HCT116 (cell line): ENCODE measurements around the gene CCDC142. TPM values are rescaled to one million over a fixed set of nuclear protein-coding genes. Genes with fewer than 3 reads are reported as not detected.

Experiments
- ATAC-seq: fragments of 200-7000 bp; cut with Tn5 transposase; 2 replicates; pipeline ENCODE4 v1.9.1; 2020; ENCODE audit warnings: mild to moderate bottlenecking, moderate library complexity
- BruUV-seq: library from RNA; stranded (reverse); fragments of 400-500 nt; replicated peaks from 2 replicates; lab custom pipeline; 2021; lab: Mats Ljungman, UMichigan
- CTCF ChIA-PET: fragments of 300-600 bp; sonication (Branson Sonifier 250); formaldehyde crosslinking; loops from one replicate; lab custom pipeline; 2021; ENCODE audit warnings: antibody characterized with exemption; lab: Charles Lee
- POLR2A ChIA-PET: fragments of 300-600, 350-600 bp; sonication (Branson Sonifier 250); formaldehyde crosslinking; loops from one replicate; lab custom pipeline; 2021; ENCODE audit warnings: antibody characterized with exemption; lab: Charles Lee
- RAD21 ChIA-PET, 2 experiments: fragments of 300-600 bp; sonication (Branson Sonifier 250); formaldehyde crosslinking; loops; one replicate each; lab custom pipeline; 2023; ENCODE audit warnings: low total read pairs in 2 of 2; ENCODE audit not compliant: uncharacterized antibody in 2 of 2, unreplicated experiment in 2 of 2, low non-redundant PET in 1 of 2; lab: Charles Lee
- DNase-seq: peaks from one replicate; pipeline ENCODE4 v3.0.0-alpha.2; 2010; ENCODE audit warnings: low read depth, low spot score
- H2AFZ ChIP-seq: fragments of 200-600 bp; shearing (Covaris generic), sonication (generic); 2 replicates; pipeline ENCODE4 v1.6.1; 2017; ENCODE audit warnings: low read depth, mixed run types, mixed read lengths, antibody characterized with exemption, low read length; ENCODE audit not compliant: poor library complexity, severe bottlenecking
- H3K27ac ChIP-seq: 2 replicates; pipeline ENCODE4 v1.5.1; 2012; ENCODE audit warnings: low read depth, low read length
- H3K27me3 ChIP-seq: fragments of 200-600 bp; sonication (generic); 2 replicates; pipeline ENCODE4 v1.6.1; 2016; ENCODE audit warnings: mixed run types, low read length, mixed read lengths; ENCODE audit not compliant: insufficient read depth
- H3K36me3 ChIP-seq, 2 experiments: fragments of 200-500 bp in 1 of 2; fragments of 200-600 bp in 1 of 2; sonication (Bioruptor generic) in 1 of 2; sonication (generic) in 1 of 2; 2 replicates each; pipeline versions ENCODE4 v1.5.1 to v1.6.1; 2014 to 2016; ENCODE audit warnings: low read length in 2 of 2, inconsistent platforms in 1 of 2, mixed read lengths in 1 of 2, mixed run types in 1 of 2; ENCODE audit not compliant: insufficient read depth in 2 of 2, control insufficient read depth in 1 of 2
- H3K4me1 ChIP-seq, 2 experiments: fragments of 200-600 bp in 1 of 2; sonication (generic) in 1 of 2; 2 replicates each; pipeline versions ENCODE4 v1.5.1 to v1.6.1; 2012 to 2017; ENCODE audit warnings: low read length in 2 of 2, inconsistent platforms in 1 of 2, mild to moderate bottlenecking in 1 of 2, mixed read lengths in 1 of 2, mixed run types in 1 of 2, moderate library complexity in 1 of 2; ENCODE audit not compliant: insufficient read depth in 2 of 2, control insufficient read depth in 1 of 2
- H3K4me2 ChIP-seq: fragments of 200-600 bp; sonication (generic); 2 replicates; pipeline ENCODE4 v1.6.1; 2017; ENCODE audit warnings: mixed run types, low read length, mixed read lengths
- H3K4me3 ChIP-seq, 2 experiments: fragments of 200-600 bp in 1 of 2; sonication (generic) in 1 of 2; replicated peaks in 1 of 2; 2 replicates each; pipeline ENCODE4 v1.5.1; 2011 to 2016; ENCODE audit warnings: low read length in 2 of 2, control low read depth in 1 of 2, low read depth in 1 of 2, mild to moderate bottlenecking in 1 of 2, mixed read lengths in 1 of 2, mixed run types in 1 of 2
- H3K79me2 ChIP-seq: fragments of 200-600 bp; sonication (generic); 2 replicates; pipeline ENCODE4 v1.6.1; 2017; ENCODE audit warnings: mild to moderate bottlenecking, mixed run types, low read length, moderate library complexity, mixed read lengths; ENCODE audit not compliant: insufficient read depth
- H3K9ac ChIP-seq: fragments of 200-600 bp; sonication (generic); 2 replicates; pipeline ENCODE4 v1.6.1; 2016; ENCODE audit warnings: low read length, mixed read lengths
- H3K9me2 ChIP-seq: fragments of 200-600 bp; sonication (generic), shearing (Covaris generic); 2 replicates; pipeline ENCODE4 v1.6.1; 2017; ENCODE audit warnings: mixed run types, mild to moderate bottlenecking, moderate library complexity; ENCODE audit not compliant: insufficient read depth
- H3K9me3 ChIP-seq, 2 experiments: fragments of 200-500 bp in 1 of 2; fragments of 200-600 bp in 1 of 2; sonication (Bioruptor generic) in 1 of 2; sonication (generic) in 1 of 2; 2 replicates each; pipeline ENCODE4 v1.6.1; 2014 to 2017; ENCODE audit warnings: low read length in 2 of 2, mixed read lengths in 2 of 2, inconsistent platforms in 1 of 2, low read depth in 1 of 2, mild to moderate bottlenecking in 1 of 2, mixed run types in 1 of 2, moderate library complexity in 1 of 2; ENCODE audit not compliant: control insufficient read depth in 1 of 2, insufficient read depth in 1 of 2
- H4K20me1 ChIP-seq: fragments of 200-600 bp; sonication (generic), shearing (Covaris generic); 2 replicates; pipeline ENCODE4 v1.6.1; 2017; ENCODE audit warnings: mixed run types, mild to moderate bottlenecking, moderate library complexity; ENCODE audit not compliant: insufficient read depth
- CBX3 ChIP-seq: IDR thresholded peaks from 2 replicates; pipeline ENCODE4 v1.6.1; 2012; ENCODE audit warnings: low read depth
- CEBPB ChIP-seq: IDR thresholded peaks from 2 replicates; pipeline ENCODE4 v1.6.1; 2012; ENCODE audit warnings: low read depth
- EGR1 ChIP-seq: IDR thresholded peaks from 2 replicates; pipeline ENCODE4 v1.6.1; 2012; ENCODE audit warnings: low read depth
- ELF1 ChIP-seq: IDR thresholded peaks from 2 replicates; pipeline ENCODE4 v1.6.1; 2012; ENCODE audit warnings: low read depth, borderline replicate concordance
- POLR2A ChIP-seq: IDR thresholded peaks from 2 replicates; pipeline ENCODE4 v1.7.0; 2011; ENCODE audit warnings: borderline replicate concordance; ENCODE audit not compliant: insufficient read depth, insufficient read length; ENCODE audit errors: extremely low read depth
- POLR2AphosphoS5 ChIP-seq: IDR thresholded peaks from 2 replicates; pipeline ENCODE4 v1.6.1; 2011; ENCODE audit warnings: mild to moderate bottlenecking, low read depth, low read length, moderate library complexity
- SRF ChIP-seq: IDR thresholded peaks from 2 replicates; pipeline ENCODE4 v1.6.1; 2012; ENCODE audit warnings: low read depth
- ZFX ChIP-seq: fragments of 450-650 bp; IDR thresholded peaks from 2 replicates; pipeline ENCODE4 v1.6.1; 2017
- ZNF274 ChIP-seq: fragments of 200-500 bp; sonication (Bioruptor generic); IDR thresholded peaks from 2 replicates; pipeline ENCODE4 v1.6.1; 2014; ENCODE audit warnings: mild to moderate bottlenecking, low read depth, low read length, inconsistent platforms
- intact Hi-C: fragments of 100-400 bp; cut with micrococcal nuclease; formaldehyde crosslinking; loops from 2 replicates; pipeline ENCODE4 v1.10.0; 2022
- total RNA-seq: library from RNA; stranded (reverse); gene quantifications from one replicate; pipeline ENCODE4 v1.2.1, GENCODE V29; 2021; ENCODE audit not compliant: unreplicated experiment
- TF ChIP-seq, protein P1 (sequence below): IDR thresholded peaks from 2 replicates; pipeline ENCODE4 v1.6.1; 2011; ENCODE audit warnings: mild to moderate bottlenecking, low read length, moderate library complexity; ENCODE audit not compliant: insufficient replicate concordance; ENCODE audit errors: extremely low read depth
- TF ChIP-seq, protein P2 (sequence below): IDR thresholded peaks from 2 replicates; pipeline ENCODE4 v1.6.1; 2012; ENCODE audit warnings: low read depth

CCDC142 gene
- total RNA-seq, 1 experiment from 2014 or later = 15.0 TPM

DNA sequence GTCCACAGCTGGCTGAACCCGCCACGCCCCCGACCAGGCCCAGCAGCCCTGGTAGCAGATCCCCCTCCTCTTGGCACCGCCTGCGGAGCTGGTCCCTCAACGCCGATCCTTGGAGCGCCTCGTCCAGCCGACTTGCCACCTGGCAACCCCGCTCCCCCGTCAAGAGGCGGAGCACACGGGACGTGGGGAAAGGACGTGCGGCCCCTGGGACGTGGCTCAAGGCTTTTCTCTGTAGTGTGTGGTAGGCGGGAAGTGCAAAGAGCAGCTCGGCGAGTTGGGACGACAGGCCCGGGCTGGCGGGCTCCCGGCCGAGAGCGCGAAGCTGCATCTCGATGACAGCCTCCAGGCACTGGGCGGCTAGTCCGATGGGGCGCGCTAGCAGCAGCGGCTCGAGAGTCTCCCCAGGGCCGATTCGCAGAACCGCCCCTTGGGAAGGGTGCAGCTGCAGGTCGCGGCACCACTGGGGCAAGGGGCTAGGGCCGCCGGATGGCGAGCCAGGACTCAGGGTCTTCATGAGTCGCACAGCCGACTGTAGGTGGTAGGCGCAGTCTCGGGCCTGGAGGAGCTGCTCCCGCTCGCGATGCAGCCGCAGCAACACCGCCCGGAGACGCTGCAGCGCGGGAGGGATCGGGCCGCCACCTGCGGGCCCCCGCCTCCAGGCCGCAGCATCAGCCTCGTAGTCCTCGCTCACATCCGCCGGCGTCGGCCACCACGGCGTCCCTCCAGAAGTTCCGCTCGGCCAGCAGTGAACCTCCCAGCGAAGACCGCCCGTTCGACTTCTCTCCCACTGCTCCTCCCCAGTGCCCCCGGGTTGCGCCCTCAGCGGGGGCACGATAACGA, 617 bp downstream of the CCDC142 start:
- ChIA-PET CTCF (interaction anchor here (1.2 to 2.3 kb wide), 7 partner anchors 8 to 63 kb away, joined by 3 to 12 read pairs (median 9); partner anchors contain the start of genes INO80B and MRPL53), POLR2A (interaction anchor here (1.4 to 3.5 kb wide), 2 partner anchors 10 to 27 kb away, joined by 3 to 25 read pairs; partner anchors contain the start of genes INO80B and MRPL53), RAD21 (interaction anchor here in 1 of 2 experiments (0.8 to 1.0 kb wide), 2 partner anchors 48 to 106 kb away, joined by 3 read pairs; partner anchors contain the start of genes AUP1 and HTRA2)
- Histone ChIP-seq H3K4me2 (peak overlapping the region; percentile 66), H2AFZ (no peak overlapping the region), H3K36me3 (peaks cover 11 to 13% of the 10 kb centered on the region in 2 experiments; a peak in 3 of 4 replicates), H3K9me2 (no peaks in the 10 kb centered on the region), H3K27ac (peak overlapping the region; percentile 90), H4K20me1 (no peaks in the 10 kb centered on the region), H3K9ac (peak overlapping the region; percentile 86), H3K4me1 (peaks cover 12 to 17% of the 10 kb centered on the region in 2 experiments), H3K9me3 (no peaks in the 10 kb centered on the region), H3K79me2 (peaks cover 31% of the 10 kb centered on the region), H3K27me3 (no peaks in the 10 kb centered on the region), H3K4me3 (peak overlapping the region; percentile 61 to 95)
- no peak for TF ChIP-seq POLR2AphosphoS5
- peak; percentile 95 for TF ChIP-seq ZFX
- intact Hi-C loops = loop anchor here (2.0 kb wide), 2 partner anchors 21 to 27 kb away; partner anchors contain the start of gene INO80B
- BruUV-seq = TSS peak; percentile 67
- DNase-seq (no peak), ATAC-seq (peak; percentile 47)

DNA sequence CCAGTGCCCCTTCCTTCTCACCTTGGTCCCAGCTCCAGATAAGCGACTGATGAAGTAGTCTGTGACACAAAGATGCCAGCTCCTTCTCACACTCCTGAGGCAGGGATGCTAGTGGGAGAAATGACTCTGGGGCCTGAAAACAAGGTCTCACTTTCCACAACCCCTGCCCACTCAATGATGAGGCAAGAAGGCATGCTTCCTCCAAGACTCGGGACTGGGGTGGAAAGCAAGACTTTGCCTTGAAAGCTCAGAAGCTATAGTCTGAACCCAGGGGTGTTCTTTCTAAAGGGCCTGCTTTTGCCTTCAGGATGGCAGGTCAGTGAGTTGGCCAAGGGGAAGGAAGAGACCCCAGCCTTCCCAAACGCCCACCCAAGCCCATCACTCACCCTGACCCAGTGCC, 1.4 kb downstream of the CCDC142 start:
- ChIA-PET POLR2A (interaction anchor here (1.4 to 3.5 kb wide), 2 partner anchors 9 to 26 kb away, joined by 3 to 25 read pairs; partner anchors contain the start of genes INO80B and MRPL53), CTCF (no interaction called here), RAD21 (no interaction called here)
- Histone ChIP-seq H3K9me3 (no peaks in the 10 kb centered on the region), H3K27me3 (no peaks in the 10 kb centered on the region), H3K9me2 (no peaks in the 10 kb centered on the region), H2AFZ (no peak overlapping the region), H3K4me2 (peak overlapping the region; percentile 66), H3K27ac (peak overlapping the region; percentile 90), H4K20me1 (no peaks in the 10 kb centered on the region), H3K9ac (peak overlapping the region; percentile 86), H3K4me1 (peaks cover 12 to 17% of the 10 kb centered on the region in 2 experiments), H3K4me3 (peak overlapping the region; percentile 61 to 95), H3K79me2 (peaks cover 31% of the 10 kb centered on the region), H3K36me3 (peaks cover 11 to 13% of the 10 kb centered on the region in 2 experiments; a peak in 3 of 4 replicates)
- ATAC-seq = no peak
- intact Hi-C loops = no loop called here
- no peak for DNase-seq
- BruUV-seq = no TSS peak
- TF ChIP-seq CBX3 (no peak), SRF (no peak), POLR2A (no peak), ELF1 (no peak), CEBPB (no peak), ZFX (no peak), ZNF274 (no peak), EGR1 (no peak)
- TF ChIP-seq, protein P1, sequence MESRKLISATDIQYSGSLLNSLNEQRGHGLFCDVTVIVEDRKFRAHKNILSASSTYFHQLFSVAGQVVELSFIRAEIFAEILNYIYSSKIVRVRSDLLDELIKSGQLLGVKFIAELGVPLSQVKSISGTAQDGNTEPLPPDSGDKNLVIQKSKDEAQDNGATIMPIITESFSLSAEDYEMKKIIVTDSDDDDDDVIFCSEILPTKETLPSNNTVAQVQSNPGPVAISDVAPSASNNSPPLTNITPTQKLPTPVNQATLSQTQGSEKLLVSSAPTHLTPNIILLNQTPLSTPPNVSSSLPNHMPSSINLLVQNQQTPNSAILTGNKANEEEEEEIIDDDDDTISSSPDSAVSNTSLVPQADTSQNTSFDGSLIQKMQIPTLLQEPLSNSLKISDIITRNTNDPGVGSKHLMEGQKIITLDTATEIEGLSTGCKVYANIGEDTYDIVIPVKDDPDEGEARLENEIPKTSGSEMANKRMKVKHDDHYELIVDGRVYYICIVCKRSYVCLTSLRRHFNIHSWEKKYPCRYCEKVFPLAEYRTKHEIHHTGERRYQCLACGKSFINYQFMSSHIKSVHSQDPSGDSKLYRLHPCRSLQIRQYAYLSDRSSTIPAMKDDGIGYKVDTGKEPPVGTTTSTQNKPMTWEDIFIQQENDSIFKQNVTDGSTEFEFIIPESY = no peak
- TF ChIP-seq, protein P2, sequence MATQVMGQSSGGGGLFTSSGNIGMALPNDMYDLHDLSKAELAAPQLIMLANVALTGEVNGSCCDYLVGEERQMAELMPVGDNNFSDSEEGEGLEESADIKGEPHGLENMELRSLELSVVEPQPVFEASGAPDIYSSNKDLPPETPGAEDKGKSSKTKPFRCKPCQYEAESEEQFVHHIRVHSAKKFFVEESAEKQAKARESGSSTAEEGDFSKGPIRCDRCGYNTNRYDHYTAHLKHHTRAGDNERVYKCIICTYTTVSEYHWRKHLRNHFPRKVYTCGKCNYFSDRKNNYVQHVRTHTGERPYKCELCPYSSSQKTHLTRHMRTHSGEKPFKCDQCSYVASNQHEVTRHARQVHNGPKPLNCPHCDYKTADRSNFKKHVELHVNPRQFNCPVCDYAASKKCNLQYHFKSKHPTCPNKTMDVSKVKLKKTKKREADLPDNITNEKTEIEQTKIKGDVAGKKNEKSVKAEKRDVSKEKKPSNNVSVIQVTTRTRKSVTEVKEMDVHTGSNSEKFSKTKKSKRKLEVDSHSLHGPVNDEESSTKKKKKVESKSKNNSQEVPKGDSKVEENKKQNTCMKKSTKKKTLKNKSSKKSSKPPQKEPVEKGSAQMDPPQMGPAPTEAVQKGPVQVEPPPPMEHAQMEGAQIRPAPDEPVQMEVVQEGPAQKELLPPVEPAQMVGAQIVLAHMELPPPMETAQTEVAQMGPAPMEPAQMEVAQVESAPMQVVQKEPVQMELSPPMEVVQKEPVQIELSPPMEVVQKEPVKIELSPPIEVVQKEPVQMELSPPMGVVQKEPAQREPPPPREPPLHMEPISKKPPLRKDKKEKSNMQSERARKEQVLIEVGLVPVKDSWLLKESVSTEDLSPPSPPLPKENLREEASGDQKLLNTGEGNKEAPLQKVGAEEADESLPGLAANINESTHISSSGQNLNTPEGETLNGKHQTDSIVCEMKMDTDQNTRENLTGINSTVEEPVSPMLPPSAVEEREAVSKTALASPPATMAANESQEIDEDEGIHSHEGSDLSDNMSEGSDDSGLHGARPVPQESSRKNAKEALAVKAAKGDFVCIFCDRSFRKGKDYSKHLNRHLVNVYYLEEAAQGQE = no peak
